HCT116 (cell line): ENCODE measurements around the gene PIK3R6. TPM values are rescaled to one million over a fixed set of nuclear protein-coding genes. Genes with fewer than 3 reads are reported as not detected.

Experiments used
- ATAC-seq: fragments of 200-7000 bp; cut with Tn5 transposase; 2 replicates; pipeline ENCODE4 v1.9.1; 2020; ENCODE audit warnings: mild to moderate bottlenecking, moderate library complexity
- BruUV-seq: library from RNA; stranded (reverse); fragments of 400-500 nt; replicated peaks from 2 replicates; lab custom pipeline; 2021; lab: Mats Ljungman, UMichigan
- CTCF ChIA-PET: fragments of 300-600 bp; sonication (Branson Sonifier 250); formaldehyde crosslinking; loops from one replicate; lab custom pipeline; 2021; ENCODE audit warnings: antibody characterized with exemption; lab: Charles Lee
- POLR2A ChIA-PET: fragments of 300-600, 350-600 bp; sonication (Branson Sonifier 250); formaldehyde crosslinking; loops from one replicate; lab custom pipeline; 2021; ENCODE audit warnings: antibody characterized with exemption; lab: Charles Lee
- RAD21 ChIA-PET, 2 experiments: fragments of 300-600 bp; sonication (Branson Sonifier 250); formaldehyde crosslinking; loops; one replicate each; lab custom pipeline; 2023; ENCODE audit warnings: low total read pairs in 2 of 2; ENCODE audit not compliant: uncharacterized antibody in 2 of 2, unreplicated experiment in 2 of 2, low non-redundant PET in 1 of 2; lab: Charles Lee
- DNase-seq: peaks from one replicate; pipeline ENCODE4 v3.0.0-alpha.2; 2010; ENCODE audit warnings: low read depth, low spot score
- H2AFZ ChIP-seq: fragments of 200-600 bp; shearing (Covaris generic), sonication (generic); 2 replicates; pipeline ENCODE4 v1.6.1; 2017; ENCODE audit warnings: low read depth, mixed run types, mixed read lengths, antibody characterized with exemption, low read length; ENCODE audit not compliant: poor library complexity, severe bottlenecking
- H3K27ac ChIP-seq: 2 replicates; pipeline ENCODE4 v1.5.1; 2012; ENCODE audit warnings: low read depth, low read length
- H3K27me3 ChIP-seq: fragments of 200-600 bp; sonication (generic); 2 replicates; pipeline ENCODE4 v1.6.1; 2016; ENCODE audit warnings: mixed run types, low read length, mixed read lengths; ENCODE audit not compliant: insufficient read depth
- H3K36me3 ChIP-seq, 2 experiments: fragments of 200-500 bp in 1 of 2; fragments of 200-600 bp in 1 of 2; sonication (Bioruptor generic) in 1 of 2; sonication (generic) in 1 of 2; 2 replicates each; pipeline versions ENCODE4 v1.5.1 to v1.6.1; 2014 to 2016; ENCODE audit warnings: low read length in 2 of 2, inconsistent platforms in 1 of 2, mixed read lengths in 1 of 2, mixed run types in 1 of 2; ENCODE audit not compliant: insufficient read depth in 2 of 2, control insufficient read depth in 1 of 2
- H3K4me1 ChIP-seq, 2 experiments: fragments of 200-600 bp in 1 of 2; sonication (generic) in 1 of 2; 2 replicates each; pipeline versions ENCODE4 v1.5.1 to v1.6.1; 2012 to 2017; ENCODE audit warnings: low read length in 2 of 2, inconsistent platforms in 1 of 2, mild to moderate bottlenecking in 1 of 2, mixed read lengths in 1 of 2, mixed run types in 1 of 2, moderate library complexity in 1 of 2; ENCODE audit not compliant: insufficient read depth in 2 of 2, control insufficient read depth in 1 of 2
- H3K4me2 ChIP-seq: fragments of 200-600 bp; sonication (generic); 2 replicates; pipeline ENCODE4 v1.6.1; 2017; ENCODE audit warnings: mixed run types, low read length, mixed read lengths
- H3K4me3 ChIP-seq, 2 experiments: fragments of 200-600 bp in 1 of 2; sonication (generic) in 1 of 2; replicated peaks in 1 of 2; 2 replicates each; pipeline ENCODE4 v1.5.1; 2011 to 2016; ENCODE audit warnings: low read length in 2 of 2, control low read depth in 1 of 2, low read depth in 1 of 2, mild to moderate bottlenecking in 1 of 2, mixed read lengths in 1 of 2, mixed run types in 1 of 2
- H3K79me2 ChIP-seq: fragments of 200-600 bp; sonication (generic); 2 replicates; pipeline ENCODE4 v1.6.1; 2017; ENCODE audit warnings: mild to moderate bottlenecking, mixed run types, low read length, moderate library complexity, mixed read lengths; ENCODE audit not compliant: insufficient read depth
- H3K9ac ChIP-seq: fragments of 200-600 bp; sonication (generic); 2 replicates; pipeline ENCODE4 v1.6.1; 2016; ENCODE audit warnings: low read length, mixed read lengths
- H3K9me2 ChIP-seq: fragments of 200-600 bp; sonication (generic), shearing (Covaris generic); 2 replicates; pipeline ENCODE4 v1.6.1; 2017; ENCODE audit warnings: mixed run types, mild to moderate bottlenecking, moderate library complexity; ENCODE audit not compliant: insufficient read depth
- H3K9me3 ChIP-seq, 2 experiments: fragments of 200-500 bp in 1 of 2; fragments of 200-600 bp in 1 of 2; sonication (Bioruptor generic) in 1 of 2; sonication (generic) in 1 of 2; 2 replicates each; pipeline ENCODE4 v1.6.1; 2014 to 2017; ENCODE audit warnings: low read length in 2 of 2, mixed read lengths in 2 of 2, inconsistent platforms in 1 of 2, low read depth in 1 of 2, mild to moderate bottlenecking in 1 of 2, mixed run types in 1 of 2, moderate library complexity in 1 of 2; ENCODE audit not compliant: control insufficient read depth in 1 of 2, insufficient read depth in 1 of 2
- H4K20me1 ChIP-seq: fragments of 200-600 bp; sonication (generic), shearing (Covaris generic); 2 replicates; pipeline ENCODE4 v1.6.1; 2017; ENCODE audit warnings: mixed run types, mild to moderate bottlenecking, moderate library complexity; ENCODE audit not compliant: insufficient read depth
- CBX3 ChIP-seq: IDR thresholded peaks from 2 replicates; pipeline ENCODE4 v1.6.1; 2012; ENCODE audit warnings: low read depth
- ELF1 ChIP-seq: IDR thresholded peaks from 2 replicates; pipeline ENCODE4 v1.6.1; 2012; ENCODE audit warnings: low read depth, borderline replicate concordance
- FOSL1 ChIP-seq: IDR thresholded peaks from 2 replicates; pipeline ENCODE4 v1.6.1; 2012; ENCODE audit warnings: low read depth
- POLR2AphosphoS5 ChIP-seq: IDR thresholded peaks from 2 replicates; pipeline ENCODE4 v1.6.1; 2011; ENCODE audit warnings: mild to moderate bottlenecking, low read depth, low read length, moderate library complexity
- RAD21 ChIP-seq: IDR thresholded peaks from 2 replicates; pipeline ENCODE4 v1.6.1; 2012; ENCODE audit warnings: low read depth, mild to moderate bottlenecking
- YY1 ChIP-seq: IDR thresholded peaks from 2 replicates; pipeline ENCODE4 v1.6.1; 2011; ENCODE audit warnings: low read length, low read depth, moderate library complexity, mild to moderate bottlenecking; ENCODE audit not compliant: insufficient replicate concordance; ENCODE audit errors: extremely low read depth
- ZBTB33 ChIP-seq: IDR thresholded peaks from 2 replicates; pipeline ENCODE4 v1.6.1; 2011; ENCODE audit warnings: mild to moderate bottlenecking, low read length, moderate library complexity; ENCODE audit not compliant: insufficient replicate concordance; ENCODE audit errors: extremely low read depth
- ZNF274 ChIP-seq: fragments of 200-500 bp; sonication (Bioruptor generic); IDR thresholded peaks from 2 replicates; pipeline ENCODE4 v1.6.1; 2014; ENCODE audit warnings: mild to moderate bottlenecking, low read depth, low read length, inconsistent platforms
- intact Hi-C: fragments of 100-400 bp; cut with micrococcal nuclease; formaldehyde crosslinking; loops from 2 replicates; pipeline ENCODE4 v1.10.0; 2022
- total RNA-seq: library from RNA; stranded (reverse); gene quantifications from one replicate; pipeline ENCODE4 v1.2.1, GENCODE V29; 2021; ENCODE audit not compliant: unreplicated experiment
- TF ChIP-seq, protein P1 (sequence below): IDR thresholded peaks from 2 replicates; pipeline ENCODE4 v1.6.1; 2012; ENCODE audit warnings: low read depth
- TF ChIP-seq, protein P2 (sequence below), 3 experiments: fragments of 200-600 bp in 1 of 3; sonication (generic) in 1 of 3; IDR thresholded peaks in 2 of 3; conservative IDR thresholded peaks in 1 of 3; 2 replicates each; pipeline ENCODE4 v1.5.1; 2012 to 2017; ENCODE audit warnings: low read depth in 2 of 3, low read length in 2 of 3, antibody characterized with exemption in 1 of 3, borderline replicate concordance in 1 of 3, control low read depth in 1 of 3, mild to moderate bottlenecking in 1 of 3, mixed read lengths in 1 of 3, mixed run types in 1 of 3, moderate library complexity in 1 of 3; ENCODE audit not compliant: insufficient read depth in 1 of 3

The PIK3R6 gene
- total RNA-seq, 1 experiment from 2014 or later: 0.07 TPM

- DNase-seq (no peak), ATAC-seq (no peak)
- Histone ChIP-seq H3K79me2 (no peaks in the 10 kb centered on the region), H3K27ac (no peak overlapping the region), H3K4me3 (no peak overlapping the region), H3K9me2 (no peaks in the 10 kb centered on the region), H3K9ac (no peak overlapping the region), H3K9me3 (no peaks in the 10 kb centered on the region), H3K4me1 (peaks cover 15 to 40% of the 10 kb centered on the region in 2 experiments), H3K36me3 (no peaks in the 10 kb centered on the region), H3K4me2 (no peak overlapping the region), H4K20me1 (no peaks in the 10 kb centered on the region), H2AFZ (no peak overlapping the region), H3K27me3 (no peaks in the 10 kb centered on the region)
- ChIA-PET CTCF (no interaction called here), POLR2A (no interaction called here), RAD21 (no interaction called here)
- intact Hi-C loops: no loop called here
- no peak for TF ChIP-seq ELF1
- TF ChIP-seq POLR2AphosphoS5: no peak
- no peak for TF ChIP-seq ZBTB33
- no peak for TF ChIP-seq RAD21
- BruUV-seq: no TSS peak
Observed at GRCh38 chr17:8913091-8913490, 45.6 kb upstream of the PIK3R6 start.

DNA sequence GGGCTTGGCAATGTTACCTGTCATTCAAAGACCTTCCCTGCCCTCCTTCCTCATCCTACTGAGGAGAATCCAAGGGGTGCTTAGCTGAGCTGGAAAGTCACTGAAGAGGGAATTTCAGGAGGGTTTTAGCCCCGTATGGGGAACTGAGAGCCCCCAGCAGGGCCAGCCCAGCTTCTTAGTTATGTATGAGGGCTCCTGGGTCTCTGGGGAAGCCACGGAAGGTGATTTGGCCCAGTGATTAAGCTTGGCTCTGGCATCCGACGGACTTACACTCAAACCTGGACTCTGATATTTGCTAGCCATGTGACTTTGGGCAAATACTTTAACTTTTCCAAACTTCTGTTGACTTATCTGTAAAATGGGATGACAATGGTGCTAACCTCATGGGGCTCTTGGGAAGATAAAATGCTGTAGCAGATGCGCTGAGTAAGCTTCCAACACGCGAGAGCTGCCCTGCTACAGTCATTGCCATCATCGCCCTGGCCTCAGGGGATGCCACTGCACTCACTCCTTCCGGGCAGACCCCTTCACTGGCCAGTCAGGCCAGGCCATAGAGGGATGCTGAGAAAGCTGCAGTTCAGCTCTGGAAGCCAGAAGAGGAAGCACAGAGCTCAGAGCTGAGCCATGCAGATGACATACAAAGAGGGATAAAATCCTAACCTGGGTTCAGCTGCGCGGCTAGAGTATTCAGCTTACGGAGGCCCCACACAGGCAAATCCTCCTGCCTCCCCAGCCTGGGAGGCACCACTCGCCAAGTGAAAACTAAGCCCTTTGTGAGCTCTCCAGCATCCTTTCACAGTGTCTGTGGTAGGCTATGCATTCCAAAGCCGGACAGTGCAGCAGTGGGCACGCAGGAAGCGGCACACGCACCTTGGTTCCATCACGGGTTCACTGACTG, 44.9 kb upstream of the PIK3R6 start:
- H3K79me2 ChIP-seq: no peaks in the 10 kb centered on the region
- H3K27me3 ChIP-seq: no peaks in the 10 kb centered on the region
- H3K4me3 ChIP-seq: no peak overlapping the region
- H3K9me3 ChIP-seq: no peaks in the 10 kb centered on the region
- intact Hi-C loops: no loop called here
- CTCF ChIA-PET: no interaction called here
- no peak overlapping the region for H3K27ac ChIP-seq
- H3K4me2 ChIP-seq: no peak overlapping the region
- no peak overlapping the region for H3K9ac ChIP-seq
- RAD21 ChIA-PET: no interaction called here
- no peaks in the 10 kb centered on the region for H3K36me3 ChIP-seq
- no peaks in the 10 kb centered on the region for H3K9me2 ChIP-seq
- H2AFZ ChIP-seq: no peak overlapping the region
- BruUV-seq: no TSS peak
- POLR2A ChIA-PET: no interaction called here
- DNase-seq: no peak
- H4K20me1 ChIP-seq: no peaks in the 10 kb centered on the region
- no peak for ATAC-seq
- peaks cover 15 to 32% of the 10 kb centered on the region in 2 experiments for H3K4me1 ChIP-seq
- TF ChIP-seq YY1 (no peak), CBX3 (no peak), ZNF274 (no peak), FOSL1 (no peak)
- TF ChIP-seq, protein P1, sequence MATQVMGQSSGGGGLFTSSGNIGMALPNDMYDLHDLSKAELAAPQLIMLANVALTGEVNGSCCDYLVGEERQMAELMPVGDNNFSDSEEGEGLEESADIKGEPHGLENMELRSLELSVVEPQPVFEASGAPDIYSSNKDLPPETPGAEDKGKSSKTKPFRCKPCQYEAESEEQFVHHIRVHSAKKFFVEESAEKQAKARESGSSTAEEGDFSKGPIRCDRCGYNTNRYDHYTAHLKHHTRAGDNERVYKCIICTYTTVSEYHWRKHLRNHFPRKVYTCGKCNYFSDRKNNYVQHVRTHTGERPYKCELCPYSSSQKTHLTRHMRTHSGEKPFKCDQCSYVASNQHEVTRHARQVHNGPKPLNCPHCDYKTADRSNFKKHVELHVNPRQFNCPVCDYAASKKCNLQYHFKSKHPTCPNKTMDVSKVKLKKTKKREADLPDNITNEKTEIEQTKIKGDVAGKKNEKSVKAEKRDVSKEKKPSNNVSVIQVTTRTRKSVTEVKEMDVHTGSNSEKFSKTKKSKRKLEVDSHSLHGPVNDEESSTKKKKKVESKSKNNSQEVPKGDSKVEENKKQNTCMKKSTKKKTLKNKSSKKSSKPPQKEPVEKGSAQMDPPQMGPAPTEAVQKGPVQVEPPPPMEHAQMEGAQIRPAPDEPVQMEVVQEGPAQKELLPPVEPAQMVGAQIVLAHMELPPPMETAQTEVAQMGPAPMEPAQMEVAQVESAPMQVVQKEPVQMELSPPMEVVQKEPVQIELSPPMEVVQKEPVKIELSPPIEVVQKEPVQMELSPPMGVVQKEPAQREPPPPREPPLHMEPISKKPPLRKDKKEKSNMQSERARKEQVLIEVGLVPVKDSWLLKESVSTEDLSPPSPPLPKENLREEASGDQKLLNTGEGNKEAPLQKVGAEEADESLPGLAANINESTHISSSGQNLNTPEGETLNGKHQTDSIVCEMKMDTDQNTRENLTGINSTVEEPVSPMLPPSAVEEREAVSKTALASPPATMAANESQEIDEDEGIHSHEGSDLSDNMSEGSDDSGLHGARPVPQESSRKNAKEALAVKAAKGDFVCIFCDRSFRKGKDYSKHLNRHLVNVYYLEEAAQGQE: no peak
- TF ChIP-seq, protein P2, sequence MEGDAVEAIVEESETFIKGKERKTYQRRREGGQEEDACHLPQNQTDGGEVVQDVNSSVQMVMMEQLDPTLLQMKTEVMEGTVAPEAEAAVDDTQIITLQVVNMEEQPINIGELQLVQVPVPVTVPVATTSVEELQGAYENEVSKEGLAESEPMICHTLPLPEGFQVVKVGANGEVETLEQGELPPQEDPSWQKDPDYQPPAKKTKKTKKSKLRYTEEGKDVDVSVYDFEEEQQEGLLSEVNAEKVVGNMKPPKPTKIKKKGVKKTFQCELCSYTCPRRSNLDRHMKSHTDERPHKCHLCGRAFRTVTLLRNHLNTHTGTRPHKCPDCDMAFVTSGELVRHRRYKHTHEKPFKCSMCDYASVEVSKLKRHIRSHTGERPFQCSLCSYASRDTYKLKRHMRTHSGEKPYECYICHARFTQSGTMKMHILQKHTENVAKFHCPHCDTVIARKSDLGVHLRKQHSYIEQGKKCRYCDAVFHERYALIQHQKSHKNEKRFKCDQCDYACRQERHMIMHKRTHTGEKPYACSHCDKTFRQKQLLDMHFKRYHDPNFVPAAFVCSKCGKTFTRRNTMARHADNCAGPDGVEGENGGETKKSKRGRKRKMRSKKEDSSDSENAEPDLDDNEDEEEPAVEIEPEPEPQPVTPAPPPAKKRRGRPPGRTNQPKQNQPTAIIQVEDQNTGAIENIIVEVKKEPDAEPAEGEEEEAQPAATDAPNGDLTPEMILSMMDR (IDR thresholded peaks at IDR 0.05 in 2 of 3, conservative IDR thresholded peaks at IDR 0.05 in 1 of 3; ENCODE audit: borderline replicate concordance in 1 of 3, insufficient read depth in 1 of 3, low read depth in 2 of 3, low read length in 2 of 3): no peak
